ENCODE data around the gene CABYR.

The CABYR gene

DNA sequence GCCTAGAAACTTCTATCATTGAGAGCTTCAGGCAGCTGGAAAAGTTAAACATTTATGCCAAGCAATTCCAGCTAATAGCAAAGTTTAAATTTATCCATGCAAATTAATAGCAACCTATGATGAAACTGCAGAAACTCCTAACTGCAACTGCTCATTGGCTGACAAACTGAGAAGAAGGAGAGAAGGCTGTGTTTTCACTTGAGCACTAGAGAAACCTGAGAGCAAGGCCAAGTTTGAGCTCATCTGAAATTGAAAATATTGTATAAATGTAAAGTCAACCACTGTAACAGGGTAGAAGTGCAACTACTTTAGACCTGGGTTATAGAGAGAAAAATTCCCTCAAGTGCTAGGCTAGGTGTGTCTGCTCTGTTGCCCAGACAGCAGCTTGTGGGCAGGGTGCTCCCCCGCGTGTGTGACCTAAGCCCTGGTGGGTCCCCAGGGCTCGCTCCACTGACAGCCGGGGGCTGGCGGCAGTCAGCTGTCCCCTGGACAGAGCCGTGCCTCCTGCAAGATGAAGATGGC lies 50.2 kb downstream of the CABYR start:
- TF ChIP-seq POLR2A (IDR thresholded peaks at IDR 0.05; ENCODE audit: low read length) (no peak), GATA1 (IDR thresholded peaks at IDR 0.05; ENCODE audit: low read depth, low read length) (no peak)
- DNase-seq = no peak

DNA sequence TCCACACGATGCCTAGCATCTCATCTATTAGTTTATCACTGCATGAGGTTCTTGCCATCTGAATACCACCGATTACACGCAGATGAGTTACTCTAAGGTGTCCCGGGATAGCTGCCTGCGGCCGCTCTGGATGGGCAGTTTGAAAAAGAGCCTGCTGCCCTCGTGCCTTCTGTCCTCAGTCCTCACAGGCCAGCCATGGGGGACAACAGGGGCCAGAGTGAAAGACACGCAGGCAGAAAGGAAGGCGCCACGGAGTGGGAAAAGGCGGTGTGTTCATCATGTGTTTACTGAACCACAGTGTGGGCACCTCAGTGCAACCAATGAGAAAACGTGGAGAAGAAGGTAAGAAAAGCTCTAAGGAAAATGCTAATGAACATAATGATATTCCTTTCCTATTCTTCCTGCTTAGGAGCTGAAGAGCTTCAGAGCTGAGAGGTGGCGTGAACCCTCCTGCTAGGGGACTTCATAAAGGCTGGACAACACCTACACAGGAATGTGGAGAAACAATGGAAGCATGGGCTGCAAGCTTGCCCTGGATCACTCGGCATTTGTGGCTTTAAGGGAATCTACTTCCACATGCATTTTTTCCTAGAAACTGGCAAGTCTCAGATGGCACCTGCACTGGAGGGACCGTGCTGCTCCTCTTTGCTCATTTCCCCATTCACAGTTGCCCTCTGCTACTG lies 50.9 kb downstream of the CABYR start:
- TF ChIP-seq GATA1 (IDR thresholded peaks at IDR 0.05; ENCODE audit: low read depth, low read length) (no peak), POLR2A (IDR thresholded peaks at IDR 0.05; ENCODE audit: low read length) (no peak)
- no peak for DNase-seq

DNA sequence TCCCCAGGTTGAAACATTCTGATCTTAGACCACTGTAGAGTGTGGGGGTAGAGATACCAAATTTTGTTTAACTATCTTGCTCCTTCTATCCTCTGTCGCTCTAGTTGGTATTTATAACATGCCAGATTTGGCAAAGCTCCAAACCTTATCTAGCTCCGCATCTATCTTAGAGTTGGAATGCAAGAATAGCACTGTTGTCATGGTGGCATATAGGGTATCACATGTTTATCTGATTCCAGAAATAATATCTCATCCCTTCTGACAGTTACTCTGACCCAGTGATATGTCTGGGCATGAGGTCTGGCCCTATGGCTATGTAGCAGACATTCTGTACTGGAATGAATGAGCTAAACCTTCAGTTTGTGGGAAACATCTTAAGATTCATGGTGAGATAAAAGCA lies 51.7 kb downstream of the CABYR start:
- DNase-seq = no peak
- TF ChIP-seq POLR2A (IDR thresholded peaks at IDR 0.05; ENCODE audit: low read length) (no peak), GATA1 (IDR thresholded peaks at IDR 0.05; ENCODE audit: low read depth, low read length) (no peak)

DNA sequence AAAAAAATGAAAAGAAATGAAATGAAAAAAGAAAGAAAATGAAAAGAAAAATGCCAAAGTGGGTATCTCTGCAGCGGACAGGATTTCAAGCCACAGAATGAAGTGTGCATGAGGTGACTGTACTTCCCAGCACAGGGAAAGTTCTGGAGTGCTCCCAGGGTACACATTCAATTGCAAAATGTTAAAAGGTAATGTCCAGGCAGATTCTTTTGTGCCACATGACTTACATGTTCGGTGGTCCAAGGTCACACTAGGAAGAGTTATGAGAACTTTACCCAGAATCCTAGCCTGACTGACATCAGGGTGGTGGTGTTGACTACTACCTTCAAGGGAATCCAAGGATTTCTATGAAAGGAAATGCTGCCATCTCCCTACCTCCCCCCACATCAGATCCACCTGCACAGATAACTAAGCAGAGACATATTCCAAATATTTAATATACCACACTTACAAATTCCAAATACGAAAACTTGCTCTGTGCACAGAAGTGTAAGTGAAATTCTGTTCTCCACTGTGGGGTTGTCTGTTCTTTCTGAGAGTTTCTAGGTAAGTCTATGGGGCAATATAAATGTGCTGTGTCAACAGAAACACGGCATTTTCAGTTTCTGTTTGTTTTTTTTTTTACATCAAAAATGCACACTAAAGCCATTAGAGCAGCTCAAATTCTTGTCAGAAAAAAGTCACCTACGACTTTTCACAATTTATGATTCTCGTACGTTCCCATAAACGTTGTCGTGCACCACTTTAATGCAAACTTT lies 56.6 kb downstream of the CABYR start:
- no peak for DNase-seq
- TF ChIP-seq GATA1 (IDR thresholded peaks at IDR 0.05; ENCODE audit: low read depth, low read length) (no peak), POLR2A (IDR thresholded peaks at IDR 0.05; ENCODE audit: low read length) (no peak)

DNA sequence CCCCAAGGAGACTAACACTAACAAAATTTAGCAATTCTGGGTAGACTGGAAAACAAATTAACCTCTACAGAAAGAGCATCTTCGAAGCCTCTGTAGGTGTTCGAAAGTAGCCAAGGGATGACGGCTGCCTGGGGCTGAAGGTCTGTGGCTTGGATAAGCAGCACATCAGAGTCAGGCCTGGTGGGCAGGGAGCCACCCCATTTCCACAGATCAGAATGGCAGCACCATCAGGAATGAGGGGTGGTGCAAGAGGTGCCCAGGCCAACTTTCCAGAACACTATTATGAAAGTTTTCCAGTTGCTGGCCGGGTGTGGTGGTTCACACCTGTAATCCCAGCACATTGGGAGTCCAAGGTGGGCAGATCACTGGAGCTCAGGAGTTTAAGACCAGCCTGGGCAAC lies 57.9 kb downstream of the CABYR start:
- no peak for TF ChIP-seq POLR2A (IDR thresholded peaks at IDR 0.05; ENCODE audit: low read length)
- TF ChIP-seq GATA1 (IDR thresholded peaks at IDR 0.05; ENCODE audit: low read depth, low read length) = no peak

DNA sequence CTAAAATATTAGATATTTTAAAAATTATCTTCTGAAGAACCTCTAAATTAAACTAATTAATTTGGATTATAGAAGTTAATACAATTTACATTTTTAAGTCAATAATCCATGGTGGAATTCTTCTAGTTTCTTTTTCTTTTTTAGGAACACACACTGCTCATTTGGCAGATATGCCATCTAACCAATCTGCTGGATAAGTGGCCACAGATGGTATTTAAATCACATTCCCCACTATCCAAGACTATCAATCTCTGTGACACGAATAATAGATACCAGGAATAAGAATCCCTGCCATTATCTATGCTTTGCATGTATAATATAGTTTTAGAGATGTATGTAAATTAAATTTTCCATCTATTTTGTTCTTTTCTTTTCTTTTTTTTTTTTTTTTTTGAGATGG lies 58.5 kb downstream of the CABYR start:
- TF ChIP-seq POLR2A (IDR thresholded peaks at IDR 0.05; ENCODE audit: low read length) (no peak), GATA1 (IDR thresholded peaks at IDR 0.05; ENCODE audit: low read depth, low read length) (no peak)
- no peak for DNase-seq

More for the DNA sequence above, 57.9 kb downstream of the CABYR start:
- no peak for DNase-seq

DNA sequence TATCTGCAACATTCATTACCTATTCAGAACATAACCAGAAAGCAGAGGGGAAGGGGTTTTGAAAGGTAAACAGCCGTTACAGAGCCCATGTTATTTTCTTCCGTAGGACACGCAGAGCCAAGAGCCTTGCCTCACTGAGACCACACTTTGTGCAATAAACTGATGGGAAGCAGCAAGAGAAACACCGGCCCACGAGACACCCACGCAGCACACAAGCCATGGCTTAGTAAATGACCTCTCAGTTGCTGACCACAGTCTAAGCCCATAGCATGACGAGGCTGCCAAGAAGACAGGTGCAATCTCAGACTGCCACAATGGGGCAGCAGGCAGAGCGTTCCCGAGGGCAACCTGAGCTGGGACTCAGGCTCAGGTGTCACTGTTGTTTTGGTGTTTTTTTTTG lies 59.6 kb downstream of the CABYR start:
- no peak for DNase-seq
- no peak for TF ChIP-seq GATA1 (IDR thresholded peaks at IDR 0.05; ENCODE audit: low read depth, low read length)
- TF ChIP-seq POLR2A (IDR thresholded peaks at IDR 0.05; ENCODE audit: low read length) = no peak

DNA sequence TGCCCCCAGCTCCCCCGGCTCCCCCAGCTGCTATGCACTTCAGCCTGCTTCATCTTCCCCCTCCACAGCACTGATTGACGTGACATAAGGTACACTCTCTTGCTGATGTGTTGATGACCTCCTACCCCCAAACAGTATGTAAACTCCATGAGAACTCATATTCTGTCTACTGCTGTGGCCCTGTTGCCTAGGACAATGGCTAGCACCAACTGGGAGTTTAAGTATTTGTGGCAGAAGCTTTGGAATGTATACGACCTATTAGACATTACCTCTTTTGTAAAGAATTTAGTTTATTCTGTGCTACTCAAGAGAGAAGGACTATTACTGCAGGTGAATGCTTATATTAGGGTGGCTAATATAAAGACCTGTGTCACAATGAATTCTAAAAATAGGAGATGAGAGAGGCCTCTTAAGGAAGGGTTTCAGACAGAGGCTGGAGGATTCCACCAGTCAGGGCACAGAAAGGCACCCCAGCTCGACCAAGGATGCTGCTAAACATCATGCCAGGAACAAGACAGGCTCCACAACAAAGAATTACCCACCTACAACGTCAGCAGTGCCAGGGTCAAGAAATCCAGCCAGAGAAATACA lies 60.6 kb downstream of the CABYR start:
- DNase-seq = no peak

DNA sequence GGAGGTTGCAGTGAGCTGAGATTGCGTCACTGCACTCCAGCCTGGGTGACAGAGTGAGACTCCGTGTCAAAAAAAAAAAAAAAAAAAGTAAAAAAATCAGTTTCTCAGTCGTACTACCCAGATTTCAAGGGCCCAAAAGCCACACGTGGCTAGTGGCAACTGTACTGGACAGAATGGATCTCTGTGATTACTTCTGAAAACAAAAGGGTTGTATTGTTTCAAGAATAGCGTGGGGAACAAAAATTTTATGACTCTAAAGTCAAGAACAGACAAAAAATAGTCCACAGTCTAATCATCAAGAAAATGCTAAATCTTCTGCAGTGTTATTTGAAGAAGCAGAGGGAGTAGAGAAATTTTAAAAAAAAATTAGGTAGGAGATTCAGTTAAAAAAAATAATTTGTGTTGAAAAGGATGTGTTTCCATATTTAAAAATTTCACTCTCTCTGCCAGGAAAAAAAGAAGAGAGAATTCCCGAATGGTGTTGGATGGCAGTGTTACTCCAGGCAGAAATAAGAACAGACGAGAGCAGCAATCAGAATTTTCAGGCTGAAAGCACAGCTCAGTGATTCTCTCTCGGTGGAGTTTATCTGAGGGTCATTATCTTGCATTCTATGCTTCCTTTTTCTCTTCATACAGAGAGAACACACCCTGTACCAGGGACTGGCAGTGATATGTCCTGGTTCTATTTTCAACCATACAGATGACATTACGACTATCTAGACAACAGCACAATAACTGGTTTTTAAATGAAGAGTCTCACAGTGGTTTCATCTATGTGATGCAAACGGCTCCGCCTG lies 61.8 kb downstream of the CABYR start:
- DNase-seq = no peak
- TF ChIP-seq GATA1 (IDR thresholded peaks at IDR 0.05; ENCODE audit: low read depth, low read length) = no peak
- TF ChIP-seq POLR2A (IDR thresholded peaks at IDR 0.05; ENCODE audit: low read length) = no peak

More for the DNA sequence above, 60.6 kb downstream of the CABYR start:
- TF ChIP-seq POLR2A (IDR thresholded peaks at IDR 0.05; ENCODE audit: low read length) = no peak
- no peak for TF ChIP-seq GATA1 (IDR thresholded peaks at IDR 0.05; ENCODE audit: low read depth, low read length)

DNA sequence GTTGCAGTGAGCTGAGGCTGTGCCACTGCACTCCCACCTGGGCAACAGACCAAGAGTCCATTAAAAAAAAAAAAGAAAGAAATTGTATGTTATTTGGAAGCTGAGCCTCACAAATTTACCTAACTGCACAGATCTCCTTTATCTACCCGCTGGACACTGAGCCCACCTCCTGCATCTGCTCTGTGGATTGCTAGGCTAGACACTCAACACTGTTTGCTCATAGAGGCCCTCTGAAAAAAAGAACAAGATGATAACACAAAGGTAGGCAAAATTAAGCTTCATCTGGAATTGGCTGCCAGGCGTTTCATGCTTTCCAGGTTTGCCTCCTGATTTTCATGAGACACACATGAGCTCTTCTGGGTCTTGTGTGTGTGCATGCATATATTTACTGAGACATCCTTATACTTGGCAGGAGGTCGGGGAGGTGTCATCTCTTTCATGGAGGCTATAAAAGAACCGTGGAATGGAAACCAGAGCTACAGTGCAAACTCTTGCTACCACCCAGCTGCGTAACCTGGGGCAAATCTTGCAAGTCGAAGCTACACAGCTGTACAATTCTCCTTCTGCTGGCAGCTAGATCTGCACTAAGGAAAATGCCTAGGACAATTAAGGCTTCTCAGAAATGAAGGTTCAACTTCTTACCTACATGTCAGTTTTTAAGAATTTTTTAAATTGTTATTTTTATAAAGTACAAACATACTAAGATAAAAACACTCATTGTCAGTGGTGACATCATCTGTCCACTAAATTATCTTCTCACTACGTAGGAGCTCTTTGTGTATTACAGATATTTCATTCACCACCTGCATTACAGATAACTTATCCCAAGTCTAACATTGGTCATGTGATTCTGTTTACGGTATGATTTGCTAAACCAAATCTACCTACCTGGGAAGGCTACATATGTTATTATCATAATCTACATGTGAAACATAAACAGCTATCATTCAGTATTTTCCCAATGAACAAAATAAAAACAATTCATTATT lies 63.1 kb downstream of the CABYR start:
- TF ChIP-seq POLR2A (IDR thresholded peaks at IDR 0.05; ENCODE audit: low read length) = no peak
- DNase-seq = no peak

DNA sequence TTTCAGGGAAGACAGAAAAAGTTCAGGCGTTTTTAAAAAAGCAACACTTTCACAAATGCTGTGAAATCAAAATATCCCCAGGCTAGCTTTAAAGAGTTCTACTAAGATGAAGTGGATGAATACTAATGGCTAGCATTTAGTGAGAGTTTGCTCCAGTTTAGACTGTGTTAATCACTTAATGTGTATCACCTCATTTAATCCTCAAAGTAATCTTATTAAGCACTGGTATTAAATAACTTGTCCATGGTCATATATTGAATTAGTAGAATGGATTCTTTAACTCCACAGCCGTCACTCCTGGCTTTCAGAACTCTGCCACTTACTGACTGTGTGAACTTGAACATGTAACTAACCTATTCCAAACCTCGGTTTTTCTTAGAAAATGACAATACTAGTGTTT lies 66.0 kb downstream of the CABYR start:
- TF ChIP-seq GATA1 (IDR thresholded peaks at IDR 0.05; ENCODE audit: low read depth, low read length) (no peak), POLR2A (IDR thresholded peaks at IDR 0.05; ENCODE audit: low read length) (no peak)
- no peak for DNase-seq

DNA sequence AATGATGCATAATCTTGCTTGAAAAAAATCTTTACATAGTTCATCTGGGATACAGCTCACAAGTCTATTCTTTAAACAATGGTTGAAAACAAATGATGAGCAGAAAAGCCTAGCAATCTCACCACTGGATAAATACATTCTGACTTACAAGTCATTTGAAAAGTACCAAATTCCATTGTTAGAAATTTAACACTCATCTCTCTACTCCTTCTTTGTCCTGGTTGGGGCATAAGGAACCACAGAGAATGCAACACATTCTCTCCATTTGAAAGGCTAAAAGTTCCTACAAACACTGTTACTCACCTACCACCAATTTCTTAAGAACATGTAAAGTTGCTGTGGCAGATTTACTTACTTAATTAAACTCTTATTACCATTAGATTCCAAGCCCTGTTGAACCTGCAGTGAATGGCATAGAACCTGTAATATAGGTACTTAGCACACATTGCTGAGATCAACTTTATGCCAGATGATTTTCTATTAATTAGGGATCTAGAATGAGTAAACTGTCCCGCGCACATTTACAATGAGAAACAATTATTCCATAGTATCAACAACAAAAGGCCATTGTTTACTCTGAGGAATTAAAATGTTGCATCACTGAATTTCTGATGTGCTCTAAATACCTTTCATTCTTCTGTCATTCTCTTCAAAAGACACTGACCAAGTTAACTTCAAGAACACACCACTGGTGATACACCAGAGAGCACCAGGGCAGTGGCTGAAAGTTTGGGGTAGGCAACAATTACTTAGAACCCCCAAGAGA lies 69.6 kb downstream of the CABYR start:
- DNase-seq = no peak
- TF ChIP-seq GATA1 (IDR thresholded peaks at IDR 0.05; ENCODE audit: low read depth, low read length) (no peak), POLR2A (IDR thresholded peaks at IDR 0.05; ENCODE audit: low read length) (no peak)

Measured in erythroblast (primary cell).